GM23248 (cell line): Measurements from ENCODE around the gene VWA8.

Source experiments
- EZH2 ChIP-seq: fragments of 200-600 bp; sonication (generic); IDR thresholded peaks from 2 replicates; pipeline ENCODE4 v1.6.1; 2018; ENCODE audit warnings: antibody characterized with exemption, mild to moderate bottlenecking; ENCODE audit not compliant: insufficient read depth, poor library complexity, severe bottlenecking
- EZH2phosphoT487 ChIP-seq: fragments of 200-600 bp; sonication (generic); IDR thresholded peaks from 2 replicates; pipeline ENCODE4 v1.6.1; 2018; ENCODE audit warnings: antibody characterized with exemption, moderate library complexity, mild to moderate bottlenecking, low read depth; ENCODE audit not compliant: insufficient read depth

DNA sequence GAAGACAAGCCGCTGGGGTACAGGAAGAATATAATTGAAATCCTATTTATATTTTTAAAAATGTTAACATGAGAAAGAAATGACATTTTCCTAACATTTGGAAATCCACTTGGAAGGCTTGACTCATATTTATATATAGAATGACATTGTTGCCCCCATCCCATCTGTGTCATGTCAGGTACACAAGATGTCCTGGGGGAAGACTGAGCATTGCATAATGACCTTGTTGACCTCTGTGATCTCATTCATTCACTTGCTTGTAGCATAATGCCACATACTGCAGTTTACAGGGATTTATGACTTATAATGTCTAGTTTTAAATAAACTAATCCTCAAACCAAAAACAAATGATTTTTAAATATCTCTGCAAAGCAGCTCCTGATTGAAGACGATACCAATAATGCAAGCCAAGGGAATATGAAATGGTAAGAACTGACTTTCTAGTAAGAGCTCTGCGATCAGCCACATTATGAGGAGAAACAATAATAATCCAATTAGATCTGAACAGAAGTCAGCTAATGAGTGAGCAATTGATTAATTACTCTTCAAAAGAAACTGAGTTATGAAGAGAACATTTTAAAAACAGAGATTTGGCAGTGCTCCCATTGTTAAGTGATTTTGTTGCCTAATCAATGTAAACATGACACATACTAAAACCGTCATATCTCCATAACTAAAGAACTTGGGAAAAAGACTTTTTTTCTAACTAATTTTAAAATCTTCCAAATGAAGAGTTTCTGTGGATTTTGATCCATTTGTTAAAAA, 21.2 kb upstream of the VWA8 start:
- TF ChIP-seq EZH2 (no peak), EZH2phosphoT487 (no peak)
